ENCODE measurements around the gene C16orf90. TPM values are rescaled to one million over a fixed set of nuclear protein-coding genes. Genes with fewer than 3 reads are reported as not detected.

The C16orf90 gene
- polyA plus RNA-seq, 3 donors, result not detected

DNA sequence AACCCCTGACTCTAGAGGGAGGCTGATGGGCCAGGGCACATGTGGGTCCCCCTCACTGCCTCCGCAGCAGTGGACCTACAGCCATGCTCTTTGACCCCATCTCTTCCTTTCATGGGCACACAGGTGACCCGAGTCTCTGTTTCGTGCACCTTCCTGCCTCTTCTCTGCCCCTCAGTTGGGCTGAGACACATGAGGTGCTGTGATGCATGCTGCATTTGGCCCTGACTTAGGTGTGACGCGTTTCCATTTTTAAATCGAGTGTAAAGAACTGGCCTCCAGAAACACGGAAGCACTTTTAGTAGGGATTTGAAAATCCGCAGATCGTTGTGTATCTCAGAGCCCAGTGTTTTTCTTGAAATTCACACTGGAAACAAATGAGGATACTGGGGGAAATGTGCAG is 24.6 kb downstream of the C16orf90 start:
- H3K79me2 ChIP-seq (ENCODE audit: insufficient read depth, low read length), result peaks cover 99% of the 10 kb centered on the region

DNA sequence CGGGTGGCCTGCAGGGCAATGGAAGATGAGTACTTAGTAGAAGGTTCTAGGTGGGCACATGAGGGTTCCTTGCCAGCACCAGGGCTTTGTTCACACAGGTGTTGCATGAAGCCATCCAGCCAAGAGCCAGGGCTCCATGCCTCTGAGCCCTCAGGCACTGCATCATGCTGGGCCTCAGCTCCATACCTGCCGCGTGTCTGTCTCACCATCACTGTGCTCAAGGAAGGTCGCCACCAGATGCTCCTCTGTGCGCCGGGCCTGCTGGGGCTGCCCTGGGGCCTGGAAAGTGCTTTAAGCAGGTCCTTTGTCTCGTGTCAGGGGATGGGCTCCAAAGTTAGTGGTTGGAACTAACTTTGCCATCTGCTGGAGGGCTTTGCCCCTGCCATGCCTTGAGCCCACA is 25.6 kb downstream of the C16orf90 start:
- peaks cover 23 to 56% of the 10 kb centered on the region in 2 donors for H3K36me3 ChIP-seq (replicated peaks in 1 of 2; ENCODE audit: control insufficient read depth in 1 of 2, insufficient read depth in 2 of 2, low read length in 2 of 2)
- Mint-ChIP-seq H3K27me3 (ENCODE audit: low read depth in 3 of 3) (no peaks in the 10 kb centered on the region), H3K36me3 (peaks cover 34 to 58% of the 10 kb centered on the region in 2 donors), H3K9me3 (peaks cover 0 to 1% (median 0%) of the 10 kb centered on the region in 7 donors), H3K27ac (no peak overlapping the region), H3K4me1 (peaks cover 10% of the 10 kb centered on the region), H3K4me3 (no peak overlapping the region)
- H3K4me1 ChIP-seq (ENCODE audit: control insufficient read depth in 1 of 2, insufficient read depth in 2 of 2, low read length in 2 of 2), result no peaks in the 10 kb centered on the region
- no peak overlapping the region for H3K27ac ChIP-seq (ENCODE audit: low read depth in 1 of 2, low read length in 2 of 2)
- peaks cover 100% of the 10 kb centered on the region for H3K79me2 ChIP-seq (ENCODE audit: insufficient read depth, low read length)
- H3K4me3 ChIP-seq (replicated peaks in 1 of 3; ENCODE audit: low read depth in 2 of 3, low read length in 3 of 3), result no peak overlapping the region
- no peak overlapping the region for H3K9ac ChIP-seq (ENCODE audit: insufficient read depth, low read length, poor library complexity, severe bottlenecking)
- no peak overlapping the region for H3K4me2 ChIP-seq (replicated peaks; ENCODE audit: extremely low read depth, low read length, poor library complexity, severe bottlenecking)
- TF ChIP-seq, protein P1, sequence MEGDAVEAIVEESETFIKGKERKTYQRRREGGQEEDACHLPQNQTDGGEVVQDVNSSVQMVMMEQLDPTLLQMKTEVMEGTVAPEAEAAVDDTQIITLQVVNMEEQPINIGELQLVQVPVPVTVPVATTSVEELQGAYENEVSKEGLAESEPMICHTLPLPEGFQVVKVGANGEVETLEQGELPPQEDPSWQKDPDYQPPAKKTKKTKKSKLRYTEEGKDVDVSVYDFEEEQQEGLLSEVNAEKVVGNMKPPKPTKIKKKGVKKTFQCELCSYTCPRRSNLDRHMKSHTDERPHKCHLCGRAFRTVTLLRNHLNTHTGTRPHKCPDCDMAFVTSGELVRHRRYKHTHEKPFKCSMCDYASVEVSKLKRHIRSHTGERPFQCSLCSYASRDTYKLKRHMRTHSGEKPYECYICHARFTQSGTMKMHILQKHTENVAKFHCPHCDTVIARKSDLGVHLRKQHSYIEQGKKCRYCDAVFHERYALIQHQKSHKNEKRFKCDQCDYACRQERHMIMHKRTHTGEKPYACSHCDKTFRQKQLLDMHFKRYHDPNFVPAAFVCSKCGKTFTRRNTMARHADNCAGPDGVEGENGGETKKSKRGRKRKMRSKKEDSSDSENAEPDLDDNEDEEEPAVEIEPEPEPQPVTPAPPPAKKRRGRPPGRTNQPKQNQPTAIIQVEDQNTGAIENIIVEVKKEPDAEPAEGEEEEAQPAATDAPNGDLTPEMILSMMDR (IDR thresholded peaks at IDR 0.05), result no peak
- peaks cover 99% of the 10 kb centered on the region for H4K20me1 ChIP-seq (ENCODE audit: insufficient read depth, low read length)
- intact Hi-C loops (cut with micrococcal nuclease), result no loop called here
- whole genome bisulfite sequencing (ENCODE audit: insufficient coverage), result 90% methylated on average over 6 of the region's 7 CpGs
- H2AFZ ChIP-seq (ENCODE audit: insufficient read depth, low read depth, low read length, poor library complexity, severe bottlenecking), result no peak overlapping the region
- no peaks in the 10 kb centered on the region for H3K9me3 ChIP-seq (replicated peaks in 1 of 2; ENCODE audit: control insufficient read depth in 1 of 2, insufficient read depth in 1 of 2, low read length in 2 of 2)
- no peaks in the 10 kb centered on the region for H3K27me3 ChIP-seq (ENCODE audit: control insufficient read depth in 2 of 2, insufficient read depth in 2 of 2, low read length in 2 of 2)
- no peak for DNase-seq

More for the DNA sequence above, 24.6 kb downstream of the C16orf90 start:
- Mint-ChIP-seq H3K4me3 (no peak overlapping the region), H3K27ac (no peak overlapping the region), H3K36me3 (peaks cover 33 to 59% of the 10 kb centered on the region in 2 donors), H3K27me3 (ENCODE audit: low read depth in 3 of 3) (no peaks in the 10 kb centered on the region), H3K4me1 (peaks cover 10% of the 10 kb centered on the region), H3K9me3 (peaks cover 0 to 1% (median 0%) of the 10 kb centered on the region in 7 donors)
- no peak overlapping the region for H2AFZ ChIP-seq (ENCODE audit: insufficient read depth, low read depth, low read length, poor library complexity, severe bottlenecking)
- H3K9me3 ChIP-seq (replicated peaks in 1 of 2; ENCODE audit: control insufficient read depth in 1 of 2, insufficient read depth in 1 of 2, low read length in 2 of 2), result no peaks in the 10 kb centered on the region
- no peaks in the 10 kb centered on the region for H3K27me3 ChIP-seq (ENCODE audit: control insufficient read depth in 2 of 2, insufficient read depth in 2 of 2, low read length in 2 of 2)
- intact Hi-C loops (cut with micrococcal nuclease), result no loop called here
- no peak overlapping the region for H3K4me3 ChIP-seq (replicated peaks in 1 of 3; ENCODE audit: low read depth in 2 of 3, low read length in 3 of 3)
- no peaks in the 10 kb centered on the region for H3K4me1 ChIP-seq (ENCODE audit: control insufficient read depth in 1 of 2, insufficient read depth in 2 of 2, low read length in 2 of 2)
- no peak overlapping the region for H3K27ac ChIP-seq (ENCODE audit: low read depth in 1 of 2, low read length in 2 of 2)
- H3K36me3 ChIP-seq (replicated peaks in 1 of 2; ENCODE audit: control insufficient read depth in 1 of 2, insufficient read depth in 2 of 2, low read length in 2 of 2), result peaks cover 21 to 54% of the 10 kb centered on the region in 2 donors
- DNase-seq, result no peak
- H3K9ac ChIP-seq (ENCODE audit: insufficient read depth, low read length, poor library complexity, severe bottlenecking), result no peak overlapping the region
- peaks cover 99% of the 10 kb centered on the region for H4K20me1 ChIP-seq (ENCODE audit: insufficient read depth, low read length)
- H3K4me2 ChIP-seq (replicated peaks; ENCODE audit: extremely low read depth, low read length, poor library complexity, severe bottlenecking), result no peak overlapping the region
- TF ChIP-seq, protein P1 (IDR thresholded peaks at IDR 0.05), result no peak
- whole genome bisulfite sequencing (ENCODE audit: insufficient coverage), result 96% methylated on average over 7 of the region's 9 CpGs
